ENCODE measurements around the gene LRRC63.
A peak's percentile ranks its signal among the peaks of the same experiment; 100 is the strongest.
"Not testable (repeated sequence)": the region's sequence is repeated elsewhere in the genome, so short reads cannot be mapped to it uniquely, and the experiment has no call there.

LRRC63 gene

DNA sequence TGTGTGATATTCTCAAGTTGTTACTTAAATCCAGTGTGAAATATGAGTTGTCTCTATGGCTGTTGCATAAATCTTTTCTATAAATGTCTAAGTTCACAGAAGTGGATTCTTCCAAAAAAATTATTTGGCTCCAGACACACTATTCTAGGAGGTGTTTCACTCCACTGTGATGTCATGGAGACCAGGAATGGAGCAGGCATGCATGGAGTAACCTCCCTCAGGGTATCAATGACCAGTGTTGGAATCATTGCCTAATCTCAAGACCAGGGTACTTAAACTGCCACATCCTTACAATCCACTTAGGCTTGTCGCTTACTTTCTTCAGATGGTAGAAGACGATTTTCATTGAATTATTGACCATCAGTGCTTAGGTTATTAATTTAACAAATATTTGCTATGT, 55.4 kb downstream of the LRRC63 start:
- no peak for DNase-seq

DNA sequence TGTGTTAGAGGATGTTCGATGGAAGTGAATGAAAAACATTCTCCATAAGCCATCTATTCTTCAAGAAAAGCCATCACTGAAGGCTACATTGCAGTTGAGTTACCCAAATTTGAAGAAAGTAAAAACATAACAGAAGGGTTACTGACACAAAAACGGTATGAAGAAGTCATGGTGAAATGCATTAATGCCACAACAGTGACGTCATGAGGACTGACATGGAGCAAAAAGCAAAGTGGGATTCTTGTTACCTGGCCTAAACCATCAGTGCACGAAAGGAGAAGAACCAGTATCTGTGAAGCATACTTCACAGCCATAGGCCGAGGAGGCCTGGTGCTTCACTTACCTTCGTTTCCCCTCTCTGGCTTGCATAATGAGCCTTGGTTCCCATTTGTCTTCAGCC, 58.7 kb downstream of the LRRC63 start:
- no peak for DNase-seq

DNA sequence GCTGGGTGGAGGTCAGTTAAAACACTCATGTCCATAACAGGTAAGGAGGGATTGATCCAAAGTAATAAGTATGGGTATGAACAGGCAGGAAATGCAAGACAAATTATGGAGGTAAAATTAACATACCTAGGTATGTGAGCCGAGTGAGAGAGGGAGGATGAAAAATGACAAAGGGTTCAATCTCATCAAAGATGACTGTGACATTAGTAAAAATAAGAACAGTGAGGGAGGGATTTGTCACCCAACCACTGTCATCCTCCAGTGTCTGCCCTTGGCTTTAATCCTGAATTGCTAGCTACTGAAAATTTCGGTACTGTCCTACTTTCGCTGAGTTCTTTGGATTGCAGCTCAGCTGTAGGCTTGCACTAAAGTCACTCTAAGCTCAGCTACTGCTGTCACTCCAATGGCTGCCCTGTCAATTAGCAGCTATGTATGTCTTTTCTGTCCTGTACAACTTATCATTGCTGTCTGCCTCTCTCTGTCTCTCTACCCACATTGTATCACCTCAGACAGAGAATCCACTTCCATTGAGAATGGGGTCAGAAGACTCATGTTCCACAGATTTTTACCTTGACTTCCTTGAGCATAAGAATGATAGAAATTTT, 62.5 kb downstream of the LRRC63 start:
- no peak for DNase-seq

DNA sequence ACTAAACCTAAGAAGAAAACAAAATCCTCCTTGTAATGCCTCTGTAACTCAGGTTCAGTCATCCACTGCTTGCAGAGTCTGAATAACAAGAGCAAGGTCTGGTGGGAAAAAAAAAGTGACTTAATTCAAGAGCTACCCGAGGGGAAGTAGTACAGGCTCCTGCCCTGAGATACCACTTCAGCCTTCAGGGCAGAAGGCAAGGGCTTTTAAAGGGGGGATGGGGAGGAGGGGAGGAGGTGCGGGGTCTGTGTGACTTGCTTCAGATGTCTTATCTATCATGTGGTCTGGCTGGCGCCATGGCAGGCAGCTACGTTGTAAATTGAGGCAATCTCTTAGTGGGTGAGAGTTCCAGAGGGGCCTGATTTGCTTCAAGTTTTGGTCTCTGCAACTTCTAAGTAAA, 66.7 kb downstream of the LRRC63 start:
- no peak for DNase-seq

DNA sequence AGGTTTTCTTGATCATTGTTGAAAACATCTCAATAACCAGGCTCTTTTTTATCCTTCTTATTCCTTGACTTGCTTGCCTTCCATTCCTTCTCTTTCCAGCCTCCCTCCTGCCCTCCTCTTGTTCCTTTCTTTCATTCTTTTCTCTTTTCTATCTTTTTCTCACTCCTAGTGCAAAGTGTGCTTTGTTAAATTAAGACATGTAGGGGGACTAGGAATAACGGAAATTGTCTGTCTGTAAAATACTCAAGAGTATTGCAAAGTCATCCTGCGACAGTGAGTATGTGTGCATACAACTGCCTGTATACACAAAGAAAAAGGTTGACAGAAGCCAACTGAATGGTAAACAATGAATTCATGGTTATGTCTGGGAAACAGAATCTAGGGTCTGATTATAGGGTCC, 70.1 kb downstream of the LRRC63 start:
- DNase-seq: peak; percentile 28 to 38

DNA sequence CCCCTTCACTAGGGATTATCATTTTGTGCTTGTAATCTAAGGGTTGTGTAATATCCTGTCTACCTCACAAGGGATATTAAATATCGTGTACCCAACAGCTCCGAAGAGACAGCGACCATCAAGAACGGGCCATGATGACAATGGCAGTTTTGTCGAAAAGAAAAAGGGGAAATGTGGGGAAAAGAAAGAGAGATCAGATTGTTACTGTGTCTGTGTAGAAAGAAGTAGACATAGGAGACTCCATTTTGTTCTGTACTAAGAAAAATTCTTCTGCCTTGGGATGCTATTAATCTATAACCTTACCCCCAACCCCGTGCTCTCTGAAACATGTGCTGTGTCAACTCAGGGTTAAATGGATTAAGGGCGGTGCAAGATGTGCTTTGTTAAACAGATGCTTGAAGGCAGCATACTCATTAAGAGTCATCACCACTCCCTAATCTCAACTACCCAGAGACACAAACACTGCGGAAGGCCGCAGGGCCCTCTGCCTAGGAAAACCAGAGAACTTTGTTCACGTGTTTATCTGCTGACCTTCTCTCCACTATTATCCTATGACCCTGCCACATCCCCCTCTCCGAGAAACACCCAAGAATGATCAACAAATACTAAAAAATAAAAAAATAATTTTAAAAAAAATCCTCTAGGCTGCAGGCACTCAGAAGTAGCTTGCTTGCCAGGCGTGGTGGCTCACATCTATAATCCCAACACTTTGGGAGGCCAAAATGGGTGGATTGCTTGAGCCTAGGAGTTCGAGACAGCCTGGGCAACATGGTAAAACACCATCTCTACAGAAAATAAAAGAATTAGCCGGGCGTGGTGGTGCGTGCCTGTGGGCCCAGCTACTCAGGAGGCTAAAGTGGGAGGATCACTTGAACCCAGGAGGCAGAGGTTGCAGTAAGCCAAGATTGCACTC, 72.4 kb downstream of the LRRC63 start:
- DNase-seq: not testable (repeated sequence)

DNA sequence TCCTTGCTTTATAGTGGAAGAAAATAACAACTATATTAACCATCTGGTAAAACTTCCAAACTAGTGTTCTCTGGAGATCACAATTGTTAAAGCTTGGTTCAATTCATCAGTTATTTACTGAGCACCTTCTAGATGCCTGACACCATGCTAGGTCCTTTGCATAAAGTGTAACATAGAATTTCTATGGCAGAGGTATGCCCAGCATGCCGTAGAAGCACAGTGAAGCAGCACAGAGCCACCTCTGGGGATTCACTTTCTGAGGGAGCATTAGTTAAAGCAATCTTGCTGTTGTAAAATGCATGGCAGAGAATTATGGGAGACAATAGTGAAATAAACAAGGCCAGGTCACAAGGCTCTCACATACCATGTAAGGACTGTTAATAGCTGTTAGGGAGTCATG, 75.2 kb downstream of the LRRC63 start:
- no peak for DNase-seq

DNA sequence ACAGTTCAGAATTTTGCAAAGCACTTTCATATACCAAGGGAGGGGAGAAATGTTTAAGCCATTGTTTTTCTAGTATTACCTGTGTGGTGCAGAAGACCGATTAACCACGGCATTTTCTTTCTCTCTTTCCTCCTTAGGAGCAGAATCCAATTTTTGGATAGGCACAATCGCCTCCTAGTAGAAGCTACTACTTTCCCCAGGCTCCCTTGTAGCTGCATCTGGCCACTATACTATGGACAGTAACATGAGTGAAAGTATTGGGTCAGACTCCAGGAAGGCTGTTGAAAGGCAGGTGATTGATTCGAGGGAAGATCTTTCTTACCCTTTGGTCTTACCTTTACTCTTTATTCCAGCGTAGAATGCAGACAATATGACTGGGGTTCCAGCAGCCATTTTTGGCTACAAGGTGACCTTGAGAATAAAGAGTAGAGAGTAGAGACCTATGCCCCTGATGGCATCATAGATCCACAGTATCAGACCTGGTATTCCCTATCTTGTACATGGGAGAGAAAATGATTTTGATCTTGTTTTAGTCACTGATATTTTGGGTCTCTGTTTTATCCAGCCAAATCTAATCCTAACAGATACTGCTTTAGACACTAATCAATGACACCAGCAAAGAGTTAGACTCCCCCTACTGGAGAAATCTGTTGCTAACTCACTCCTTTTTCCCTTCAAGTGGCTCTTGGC, 77.0 kb downstream of the LRRC63 start:
- DNase-seq: peak; percentile 16 to 49

DNA sequence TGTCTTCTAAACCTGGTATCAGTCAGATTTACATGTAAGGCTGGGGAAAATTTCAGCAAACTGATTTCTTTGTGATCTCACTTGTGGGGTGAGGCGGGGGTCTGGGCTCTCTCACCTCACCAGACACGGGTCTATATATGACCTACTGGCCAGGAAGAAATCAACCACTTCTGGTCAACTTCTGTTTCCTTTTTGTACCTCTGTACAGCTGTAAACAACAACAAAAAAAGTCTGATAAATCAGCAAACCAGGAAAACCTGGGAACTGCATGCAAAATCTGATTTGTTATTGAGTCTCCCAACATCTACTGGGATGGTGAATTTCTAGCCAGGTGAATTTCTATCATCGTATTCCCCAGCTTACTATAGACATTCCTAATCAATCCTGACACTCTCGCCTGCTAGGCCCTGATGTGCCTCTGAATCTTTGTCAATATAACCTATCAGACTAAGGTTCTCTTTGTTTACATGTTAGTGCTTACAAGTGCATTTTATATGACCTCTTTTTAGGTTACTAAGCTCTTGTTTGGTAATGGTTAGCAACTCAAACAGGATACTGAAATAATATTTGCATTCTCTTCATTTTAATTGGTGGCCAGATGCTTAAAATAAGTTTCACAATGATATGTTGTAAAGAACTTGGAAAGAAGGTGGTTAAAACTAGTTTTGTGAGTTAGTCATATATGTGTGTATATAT, 77.7 kb downstream of the LRRC63 start:
- DNase-seq: no peak

DNA sequence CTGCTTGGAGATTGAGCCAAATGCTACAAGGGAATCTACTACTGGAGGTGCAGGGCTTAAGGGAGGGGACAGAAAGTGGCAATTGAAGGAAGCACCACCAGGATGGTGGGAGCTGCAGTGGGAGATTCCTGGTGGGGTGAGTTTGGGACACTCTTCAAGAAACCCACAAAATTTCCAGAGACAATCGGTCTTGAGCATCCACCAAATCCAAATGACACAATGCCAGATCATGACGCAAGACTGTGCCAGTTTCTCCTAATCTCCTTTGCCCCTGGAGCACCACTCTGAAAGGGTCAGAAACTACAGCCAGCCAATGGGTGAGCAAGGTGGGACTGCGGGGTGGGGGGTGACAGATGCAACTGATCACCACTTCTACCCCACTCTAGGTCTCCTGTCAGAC, 78.7 kb downstream of the LRRC63 start:
- DNase-seq: no peak

DNA sequence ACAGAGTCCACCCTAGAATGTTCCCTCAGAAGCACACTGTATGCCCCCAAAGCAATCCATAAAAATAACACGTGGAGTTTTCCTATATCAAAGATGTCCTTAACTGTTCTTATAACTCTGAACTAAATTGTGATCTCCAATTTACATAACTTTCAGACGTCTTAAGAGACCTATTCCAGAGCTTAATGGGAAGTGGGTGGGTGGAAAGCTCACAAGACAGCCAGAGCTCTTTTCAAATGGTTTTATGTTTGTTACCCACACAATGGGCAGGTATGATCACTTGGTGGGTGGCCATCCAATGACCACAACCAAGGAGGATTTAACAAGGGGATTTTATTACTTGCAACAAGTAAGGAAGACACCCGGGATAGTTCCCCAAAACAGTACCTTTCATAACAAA, 81.7 kb downstream of the LRRC63 start:
- no peak for DNase-seq

DNA sequence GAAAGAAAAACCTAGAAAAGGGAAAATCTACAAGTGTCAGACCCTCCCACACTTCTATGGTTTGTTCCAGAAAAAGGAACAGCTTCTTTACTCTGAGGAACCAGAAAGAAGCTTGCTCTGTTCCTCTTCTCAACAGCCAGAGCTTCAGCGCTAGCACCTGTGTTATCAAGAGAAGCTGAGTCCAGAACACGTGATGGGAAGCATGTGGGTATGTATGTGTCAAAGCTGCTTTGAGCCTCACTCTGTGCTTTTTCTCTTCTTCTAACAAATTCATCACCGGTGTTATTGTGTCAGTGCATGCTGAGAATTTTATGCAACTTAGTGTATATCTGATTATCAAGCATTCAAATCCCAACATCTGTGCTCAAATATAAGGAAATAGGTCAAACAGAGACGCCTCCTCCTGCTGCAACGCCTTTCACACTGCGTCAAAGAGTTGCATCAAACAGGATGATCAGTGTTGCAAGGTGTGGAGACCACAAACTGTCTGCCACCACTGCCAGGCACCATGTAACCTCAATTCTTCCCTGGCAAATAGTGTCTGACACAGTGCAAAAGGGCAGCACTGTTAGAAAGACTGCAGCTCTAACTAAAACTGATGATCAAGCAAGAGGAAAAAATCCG, 83.9 kb downstream of the LRRC63 start:
- DNase-seq: no peak

DNA sequence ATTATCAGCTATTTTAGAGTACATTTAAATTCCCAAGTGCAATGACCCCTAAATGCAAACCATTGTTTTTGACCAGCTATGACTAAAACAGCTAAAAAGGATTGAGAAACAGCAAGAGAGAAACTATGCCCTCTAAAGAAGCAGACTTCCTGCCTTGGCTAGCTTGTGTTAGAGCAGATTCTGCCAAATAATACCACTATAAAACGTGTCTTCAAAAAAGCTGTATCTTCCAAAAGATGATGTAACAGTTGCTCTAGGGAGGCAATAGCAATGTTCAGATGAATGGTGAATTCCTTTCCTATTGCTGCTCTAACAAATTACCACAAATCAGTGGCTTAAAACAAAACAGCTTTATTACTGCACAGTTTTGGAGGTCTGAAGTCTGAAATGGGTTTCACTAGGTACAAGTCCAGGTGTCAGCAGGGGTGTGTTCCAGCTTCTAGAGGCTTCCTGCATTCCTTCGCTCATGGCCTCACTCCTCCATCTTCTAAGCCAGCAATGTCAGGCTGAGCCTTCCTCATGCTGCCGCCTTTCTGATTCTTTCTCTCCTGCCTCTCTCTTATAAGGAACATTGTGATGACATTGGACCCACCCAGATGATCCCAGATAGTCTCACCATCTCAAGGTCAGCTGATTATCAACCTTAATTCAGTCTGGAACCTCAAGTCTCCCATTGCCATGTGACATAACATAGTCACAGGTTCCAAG, 84.5 kb downstream of the LRRC63 start:
- DNase-seq: no peak

DNA sequence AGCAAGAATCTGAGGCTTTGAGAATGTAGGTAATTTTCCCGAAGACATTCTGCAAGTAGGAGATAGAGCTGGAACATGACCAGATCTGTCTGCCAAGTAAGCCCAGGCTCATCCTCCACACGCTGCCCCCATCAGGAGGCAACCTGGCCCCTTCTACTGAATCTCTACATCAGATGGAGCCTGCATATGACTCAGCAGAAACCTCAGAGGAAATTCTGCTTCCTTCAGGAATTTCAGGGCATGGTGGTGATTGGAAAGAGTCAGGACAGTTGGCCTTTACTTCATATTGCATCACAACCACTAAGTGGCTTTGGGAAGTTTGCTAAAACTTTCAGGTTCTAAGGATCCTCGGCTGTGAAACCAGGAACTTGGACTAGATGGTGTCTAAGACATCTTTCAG, 85.2 kb downstream of the LRRC63 start:
- DNase-seq: no peak

DNA sequence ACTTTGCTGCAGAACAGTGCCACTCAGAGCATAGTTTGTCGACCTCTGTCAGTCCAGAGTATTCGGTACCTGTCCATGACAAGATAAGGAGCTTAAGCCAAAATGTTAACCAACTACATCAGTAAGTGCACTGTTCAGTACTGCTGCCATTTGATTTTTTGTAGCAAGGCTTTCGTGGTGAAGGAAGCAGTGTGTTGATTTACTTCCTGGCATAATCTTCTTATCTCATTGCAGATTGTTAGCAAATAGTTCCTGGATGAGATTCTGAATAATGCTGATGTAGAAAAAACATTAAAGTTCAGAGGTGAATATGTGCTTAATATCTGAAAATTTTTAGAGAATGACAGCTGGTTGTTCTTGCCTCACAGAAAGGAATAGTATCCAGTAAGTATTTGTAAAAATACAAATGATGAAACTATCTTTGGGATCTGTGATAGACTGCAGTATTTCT, 85.7 kb downstream of the LRRC63 start:
- DNase-seq: no peak

DNA sequence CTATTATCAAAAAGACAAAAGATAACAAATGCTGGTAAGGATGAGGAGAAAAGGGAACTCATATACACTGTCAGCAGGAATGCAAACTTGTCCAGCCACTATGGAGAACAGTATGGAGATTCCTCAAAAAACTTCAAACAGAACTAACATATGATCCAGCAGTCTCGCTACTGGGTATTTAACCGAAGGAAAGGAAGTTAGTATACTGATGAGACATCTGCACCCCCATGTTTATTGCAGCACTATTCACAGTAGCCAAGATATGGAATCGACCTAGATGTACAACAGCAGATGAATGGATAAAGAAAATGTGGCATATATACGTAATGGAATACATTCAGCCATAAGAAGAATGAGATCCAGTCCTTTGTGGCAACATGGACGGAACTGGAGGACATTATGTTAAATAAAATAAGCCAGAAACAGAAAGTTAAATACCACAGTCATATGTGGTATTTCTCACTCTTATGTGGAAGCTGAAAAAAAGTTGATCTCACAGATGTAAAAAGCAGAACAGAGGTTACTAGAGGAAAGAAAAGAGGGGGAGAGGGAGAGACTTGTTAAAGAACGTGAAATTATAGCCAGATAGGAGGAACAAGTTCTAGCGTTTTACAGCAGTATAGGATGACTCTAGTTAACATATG, 92.1 kb downstream of the LRRC63 start:
- no peak for DNase-seq

DNA sequence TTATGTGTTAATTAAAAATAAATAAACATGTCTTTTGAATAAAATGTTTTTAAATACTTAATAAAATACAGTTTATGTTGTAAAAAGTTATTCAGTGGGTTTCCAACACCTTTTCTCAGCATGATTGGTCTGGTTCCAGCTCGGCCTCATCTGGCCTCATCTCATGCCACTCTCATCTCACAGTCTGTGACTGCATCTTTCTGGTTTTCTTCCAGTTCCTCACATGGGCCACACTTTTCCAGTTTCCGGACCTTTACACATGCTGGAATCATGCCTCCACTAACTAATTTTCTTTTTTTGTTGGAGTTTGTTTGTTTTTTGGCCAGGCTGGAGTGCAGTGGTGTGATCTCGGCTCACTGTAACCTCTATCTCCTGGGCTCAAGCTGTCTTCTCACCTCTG, 92.8 kb downstream of the LRRC63 start:
- no peak for DNase-seq

DNA sequence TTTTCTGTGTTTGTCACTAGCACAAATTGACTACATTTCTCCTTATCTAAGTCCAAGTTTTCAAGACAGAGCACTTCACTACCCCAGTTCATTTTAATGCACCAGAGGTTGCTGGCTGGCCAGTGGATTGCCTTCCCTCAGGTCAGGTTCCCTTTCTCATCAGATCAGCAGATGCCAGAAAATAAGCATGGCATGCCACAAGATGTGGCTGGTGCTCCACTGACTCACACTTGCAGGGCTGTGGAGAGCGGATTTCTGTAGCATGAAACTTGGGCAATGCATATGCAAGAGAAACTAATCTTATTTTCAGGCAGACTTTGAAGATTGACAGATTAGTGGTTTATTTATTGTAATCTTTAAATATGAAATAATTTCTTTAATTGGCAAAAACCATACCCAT, 95.8 kb downstream of the LRRC63 start:
- no peak for DNase-seq

DNA sequence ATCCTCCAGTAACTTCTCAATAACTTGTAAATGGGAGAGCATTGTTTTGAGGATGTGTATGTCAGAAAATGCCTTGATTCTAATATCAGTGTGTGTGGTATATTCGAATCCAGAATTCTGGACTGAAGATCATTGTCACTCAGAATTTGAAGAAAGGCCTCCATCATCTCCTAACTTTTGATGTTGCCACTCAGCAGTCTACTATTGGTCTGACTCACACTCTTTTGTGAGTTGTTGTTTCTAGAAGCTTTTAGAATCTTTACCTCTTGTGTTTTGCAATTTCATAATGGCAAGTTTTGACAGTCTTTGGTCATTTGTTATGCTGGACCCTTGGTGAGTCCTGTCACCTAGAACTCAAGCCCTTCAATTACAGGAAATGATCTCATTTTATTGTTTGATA, 98.3 kb downstream of the LRRC63 start:
- no peak for DNase-seq

DNA sequence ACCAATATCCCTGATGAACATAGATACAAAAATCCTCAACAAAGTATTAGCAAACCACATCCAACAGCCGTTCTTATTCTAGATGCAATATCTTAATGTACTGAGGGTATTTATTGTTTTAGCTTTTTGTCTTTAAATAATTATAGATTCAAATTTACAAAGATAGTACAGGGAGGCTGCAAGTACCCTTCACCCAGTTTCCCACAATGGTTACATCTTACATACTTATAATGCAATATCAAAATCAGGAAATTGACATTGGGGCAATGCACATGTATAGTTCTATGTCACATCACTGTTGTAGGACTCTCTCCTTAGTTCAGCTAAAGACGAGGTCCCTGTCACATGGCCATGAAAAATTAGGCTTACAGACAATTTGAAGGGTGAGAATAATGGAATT, 99.5 kb downstream of the LRRC63 start:
- no peak for DNase-seq

DNA sequence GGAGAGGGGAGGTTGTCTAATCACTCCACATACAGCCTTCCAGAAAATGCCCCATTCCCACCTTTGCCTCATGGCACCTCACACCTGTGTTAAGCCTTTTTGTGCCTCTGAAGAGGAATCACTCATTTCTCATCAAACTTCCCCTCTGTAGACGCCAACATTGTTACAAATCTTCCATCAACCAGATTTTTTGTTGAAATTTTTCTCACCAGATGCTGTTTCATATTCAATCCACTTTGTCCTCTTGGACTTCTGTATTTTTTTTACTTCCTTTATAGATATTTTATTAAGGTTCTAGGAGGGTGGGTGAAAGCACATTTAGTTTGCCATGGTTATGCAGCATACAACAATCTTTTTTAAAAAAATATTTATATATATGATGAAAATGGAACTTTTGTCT, 101.3 kb downstream of the LRRC63 start:
- no peak for DNase-seq
